ENCODE measurements around the gene RPS6KA4. TPM values are rescaled to one million over a fixed set of nuclear protein-coding genes. Genes with fewer than 3 reads are reported as not detected.
A peak's percentile ranks its signal among the peaks of the same experiment; 100 is the strongest.

RPS6KA4 gene
- total and polyA plus RNA-seq, 2 of the 13 experiments (the other 11 are each of a cell fraction or from before 2014, with no cell fraction given) = 8.9 to 14.2 TPM

GRCh38 chr11:64356498-64357411 is 2.2 kb upstream of the RPS6KA4 start:
- peak; percentile 42 for FAIRE-seq
- ATAC-seq = peak; percentile 14; the same call in 1 of the 3 replicates
- peak; percentile 65 for DNase-seq (ENCODE audit: low spot score)
- ChIA-PET CTCF (ENCODE audit: low intra/inter-chr PET ratio, low total read pairs) (no interaction called here), POLR2A (interaction anchor here (1.1 to 6.5 kb wide), 4 partner anchors 39 to 537 kb away, joined by 3 to 61 read pairs (median 3); partner anchors contain the start of genes ESRRA, PRDX5 and TRMT112)
- no peaks in the 10 kb centered on the region for H3K79me2 ChIP-seq (ENCODE audit: insufficient read depth, low read length)
- intact Hi-C loops (cut with micrococcal nuclease; ENCODE audit: unreplicated experiment) = no loop called here
- H3K27ac ChIP-seq (ENCODE audit: extremely low read length, insufficient read depth, low read length) = no peak overlapping the region
- H3K4me1 ChIP-seq (ENCODE audit: insufficient read depth, low read length) = peaks cover 56% of the 10 kb centered on the region
- no peak overlapping the region for H2AFZ ChIP-seq (ENCODE audit: low read length)
- peak overlapping the region; percentile 34 for H3K9ac ChIP-seq (ENCODE audit: insufficient read depth, low read depth, low read length)
- H3K4me2 ChIP-seq (ENCODE audit: low read depth, low read length) = peak overlapping the region; percentile 99
- peaks cover 1 to 6% of the 10 kb centered on the region in 2 experiments; a peak in 2 of 5 replicates for H3K36me3 ChIP-seq (replicated peaks in 1 of 2; ENCODE audit: control insufficient read depth in 1 of 2, insufficient read depth in 2 of 2, low read length in 2 of 2)
- BruUV-seq (replicated peaks) = no TSS peak
- in situ Hi-C loops (cut with HindIII; ENCODE audit: extremely low pct_ligation_motif_present, low pct_unique_long_range_greater_than_20kb) = no loop called here
- no peaks in the 10 kb centered on the region for H4K20me1 ChIP-seq (ENCODE audit: insufficient read depth, low read length)
- 52% methylated on average over 12 of the region's 25 CpGs for WGBS (ENCODE audit: low lambda C conversion rate)
- peak overlapping the region in 1 of 3 experiments; percentile 40; a peak in 1 of 6 replicates for H3K4me3 ChIP-seq (replicated peaks in 1 of 3; ENCODE audit: insufficient read depth in 1 of 3, low read depth in 2 of 3, low read length in 3 of 3)
- no peaks in the 10 kb centered on the region for H3K9me3 ChIP-seq (ENCODE audit: low read length)
- H3K27me3 ChIP-seq (ENCODE audit: control insufficient read depth in 1 of 2, insufficient read depth in 2 of 2, low read length in 2 of 2) = peaks cover 0 to 17% of the 10 kb centered on the region in 2 experiments; a peak in 3 of 5 replicates
- TF ChIP-seq CENPBD1 (CRISPR knock-in tag; IDR thresholded peaks at IDR 0.05; ENCODE audit: borderline replicate concordance, low read depth) (no peak), FOXP4 (CRISPR knock-in tag; IDR thresholded peaks at IDR 0.05) (no peak), ZNF776 (CRISPR knock-in tag; IDR thresholded peaks at IDR 0.05) (no peak), NFKBIZ (CRISPR knock-in tag; IDR thresholded peaks at IDR 0.05) (no peak), HMGXB4 (CRISPR knock-in tag; IDR thresholded peaks at IDR 0.05; ENCODE audit: borderline replicate concordance in 1 of 2, low read depth in 1 of 2) (peak; percentile 45 to 63; a peak in 2 of 4 replicates), EED (CRISPR knock-in tag; IDR thresholded peaks at IDR 0.05) (no peak), HIC2 (CRISPR knock-in tag; IDR thresholded peaks at IDR 0.05; ENCODE audit: low read depth) (no peak)
- TF ChIP-seq, protein P1, sequence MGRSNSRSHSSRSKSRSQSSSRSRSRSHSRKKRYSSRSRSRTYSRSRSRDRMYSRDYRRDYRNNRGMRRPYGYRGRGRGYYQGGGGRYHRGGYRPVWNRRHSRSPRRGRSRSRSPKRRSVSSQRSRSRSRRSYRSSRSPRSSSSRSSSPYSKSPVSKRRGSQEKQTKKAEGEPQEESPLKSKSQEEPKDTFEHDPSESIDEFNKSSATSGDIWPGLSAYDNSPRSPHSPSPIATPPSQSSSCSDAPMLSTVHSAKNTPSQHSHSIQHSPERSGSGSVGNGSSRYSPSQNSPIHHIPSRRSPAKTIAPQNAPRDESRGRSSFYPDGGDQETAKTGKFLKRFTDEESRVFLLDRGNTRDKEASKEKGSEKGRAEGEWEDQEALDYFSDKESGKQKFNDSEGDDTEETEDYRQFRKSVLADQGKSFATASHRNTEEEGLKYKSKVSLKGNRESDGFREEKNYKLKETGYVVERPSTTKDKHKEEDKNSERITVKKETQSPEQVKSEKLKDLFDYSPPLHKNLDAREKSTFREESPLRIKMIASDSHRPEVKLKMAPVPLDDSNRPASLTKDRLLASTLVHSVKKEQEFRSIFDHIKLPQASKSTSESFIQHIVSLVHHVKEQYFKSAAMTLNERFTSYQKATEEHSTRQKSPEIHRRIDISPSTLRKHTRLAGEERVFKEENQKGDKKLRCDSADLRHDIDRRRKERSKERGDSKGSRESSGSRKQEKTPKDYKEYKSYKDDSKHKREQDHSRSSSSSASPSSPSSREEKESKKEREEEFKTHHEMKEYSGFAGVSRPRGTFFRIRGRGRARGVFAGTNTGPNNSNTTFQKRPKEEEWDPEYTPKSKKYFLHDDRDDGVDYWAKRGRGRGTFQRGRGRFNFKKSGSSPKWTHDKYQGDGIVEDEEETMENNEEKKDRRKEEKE (IDR thresholded peaks at IDR 0.05) = no peak
- TF ChIP-seq, protein P2, sequence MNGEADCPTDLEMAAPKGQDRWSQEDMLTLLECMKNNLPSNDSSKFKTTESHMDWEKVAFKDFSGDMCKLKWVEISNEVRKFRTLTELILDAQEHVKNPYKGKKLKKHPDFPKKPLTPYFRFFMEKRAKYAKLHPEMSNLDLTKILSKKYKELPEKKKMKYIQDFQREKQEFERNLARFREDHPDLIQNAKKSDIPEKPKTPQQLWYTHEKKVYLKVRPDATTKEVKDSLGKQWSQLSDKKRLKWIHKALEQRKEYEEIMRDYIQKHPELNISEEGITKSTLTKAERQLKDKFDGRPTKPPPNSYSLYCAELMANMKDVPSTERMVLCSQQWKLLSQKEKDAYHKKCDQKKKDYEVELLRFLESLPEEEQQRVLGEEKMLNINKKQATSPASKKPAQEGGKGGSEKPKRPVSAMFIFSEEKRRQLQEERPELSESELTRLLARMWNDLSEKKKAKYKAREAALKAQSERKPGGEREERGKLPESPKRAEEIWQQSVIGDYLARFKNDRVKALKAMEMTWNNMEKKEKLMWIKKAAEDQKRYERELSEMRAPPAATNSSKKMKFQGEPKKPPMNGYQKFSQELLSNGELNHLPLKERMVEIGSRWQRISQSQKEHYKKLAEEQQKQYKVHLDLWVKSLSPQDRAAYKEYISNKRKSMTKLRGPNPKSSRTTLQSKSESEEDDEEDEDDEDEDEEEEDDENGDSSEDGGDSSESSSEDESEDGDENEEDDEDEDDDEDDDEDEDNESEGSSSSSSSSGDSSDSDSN (CRISPR knock-in tag; IDR thresholded peaks at IDR 0.05) = no peak
